GM21367 (cell line): ENCODE results near the gene TAS2R46.
"Not testable (repeated sequence)": the region's sequence is repeated elsewhere in the genome, so short reads cannot be mapped to it uniquely, and the experiment has no call there.

Experiments
- ATAC-seq: cut with Tn5 transposase; IDR thresholded peaks from one replicate; pipeline ENCODE4 v1.9.1; 2021; ENCODE audit not compliant: unreplicated experiment

The TAS2R46 gene

GRCh38 chr12:11040162-11040561 lies 21.9 kb downstream of the TAS2R46 start:
- no peak for ATAC-seq

- no peak for ATAC-seq
These were observed 22.9 kb downstream of the TAS2R46 start for GRCh38 chr12:11039171-11039570.

- ATAC-seq: not testable (repeated sequence)
These were observed 28.1 kb downstream of the TAS2R46 start for GRCh38 chr12:11033959-11034358.

GRCh38 chr12:11031307-11031706 lies 30.8 kb downstream of the TAS2R46 start, which contains the start of gene TAS2R31:
Gene TAS2R31, minus strand, starts transcription at chr12:11031407. Its CDS starts 72 bp downstream, at chr12:11031335.
- ATAC-seq: no peak

GRCh38 chr12:11026118-11026517 lies 36.0 kb downstream of the TAS2R46 start:
- ATAC-seq: no peak

DNA sequence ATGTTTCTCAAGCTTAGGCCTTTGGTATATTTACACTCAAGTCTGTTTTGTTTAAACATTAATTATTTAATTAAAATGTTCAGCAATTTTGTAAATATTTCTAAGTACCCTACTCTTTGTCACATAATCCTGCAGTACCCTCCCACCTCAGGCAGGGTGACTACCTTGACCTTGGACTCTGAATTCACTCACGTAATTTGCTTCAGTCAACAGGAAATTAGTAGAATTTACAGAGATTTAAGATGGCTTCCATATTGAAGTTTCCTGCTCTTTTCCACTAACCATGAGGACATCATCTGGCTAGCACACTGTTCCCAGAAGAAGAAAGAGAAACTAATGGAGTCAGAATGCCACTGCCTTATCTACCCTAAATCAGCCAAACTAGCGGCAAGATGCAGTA lies 38.7 kb downstream of the TAS2R46 start:
- ATAC-seq: no peak

DNA sequence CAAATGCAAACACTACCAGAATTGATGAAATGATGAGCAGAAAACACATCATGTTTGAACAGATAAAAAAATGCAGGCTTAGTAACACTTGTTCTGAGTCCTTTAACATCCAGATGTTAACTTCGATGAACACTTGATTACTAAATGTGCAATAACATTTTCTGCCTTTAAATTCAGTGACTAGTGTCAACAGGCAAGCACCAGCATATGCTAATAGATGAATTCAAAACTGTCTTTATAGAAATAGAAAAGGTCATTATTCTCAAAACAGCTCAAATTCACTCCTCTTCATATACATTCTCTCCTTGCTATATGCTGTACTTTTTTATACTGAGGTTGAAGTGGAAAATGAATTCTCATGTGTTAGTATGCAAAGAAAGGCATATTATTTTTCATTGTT lies 39.6 kb downstream of the TAS2R46 start, which contains the start of gene TAS2R19:
Gene TAS2R19 (minus strand): TSS at position 101 of the 400 bp plus-strand sequence. CDS start 49 bp downstream, at position 52.
- no peak for ATAC-seq

- no peak for ATAC-seq
These were observed 45.2 kb downstream of the TAS2R46 start for GRCh38 chr12:11016937-11017336.

DNA sequence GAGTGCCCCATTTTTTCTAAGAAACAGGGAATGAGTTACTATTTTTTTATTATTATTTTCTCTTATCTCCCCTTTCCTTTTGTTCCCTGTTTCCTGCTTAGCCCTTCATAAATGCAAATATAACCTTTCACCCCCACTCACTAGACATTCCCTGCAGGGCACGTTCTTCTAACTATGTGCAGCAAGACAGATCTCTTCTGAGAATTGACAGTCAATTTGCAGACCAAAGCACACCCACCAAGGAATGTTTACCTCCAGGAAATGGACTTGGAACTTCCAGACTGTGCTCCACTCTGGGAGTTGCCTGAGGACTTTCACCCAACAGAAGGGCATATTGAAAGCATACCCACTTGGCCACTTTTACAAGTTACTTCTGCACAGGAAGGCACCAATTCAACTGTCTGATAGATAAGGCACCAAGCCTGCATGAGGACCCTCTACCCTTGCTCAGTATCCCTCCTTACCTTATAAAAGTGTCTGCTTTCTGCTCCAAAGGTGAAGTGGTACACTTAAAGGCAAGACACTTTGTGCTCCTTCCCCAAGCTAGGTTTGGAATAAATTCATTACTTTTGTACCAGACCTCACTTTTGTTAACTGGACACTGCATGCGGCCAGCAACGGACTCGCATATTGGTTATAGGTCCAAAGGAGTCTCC lies 46.2 kb downstream of the TAS2R46 start:
- ATAC-seq: no peak

- no peak for ATAC-seq
These were observed 47.9 kb downstream of the TAS2R46 start for GRCh38 chr12:11014234-11014633.
